SU-DHL-6 (cell line): ENCODE data around the gene HS6ST1.

Experiments
- H2AFZ ChIP-seq: fragments of 200-600 bp; sonication (generic); 2 replicates; pipeline ENCODE4 v1.6.1; 2014; ENCODE audit warnings: low read depth, mild to moderate bottlenecking, moderate library complexity, mixed read lengths, antibody characterized with exemption, low read length; ENCODE audit not compliant: severe bottlenecking
- H3F3A ChIP-seq: fragments of 200-600 bp; shearing (Covaris generic); 2 replicates; pipeline ENCODE4 v1.6.0; 2016; ENCODE audit warnings: antibody characterized with exemption, mild to moderate bottlenecking; ENCODE audit not compliant: insufficient read depth
- H3K27ac ChIP-seq: fragments of 200-600 bp; sonication (generic); 2 replicates; pipeline ENCODE4 v1.5.1; 2016; ENCODE audit warnings: low read depth, mild to moderate bottlenecking, low read length, moderate library complexity, mixed read lengths
- H3K27me3 ChIP-seq: fragments of 200-600 bp; sonication (generic), shearing (Covaris generic); 2 replicates; pipeline ENCODE4 v1.6.0; 2014; ENCODE audit warnings: mild to moderate bottlenecking, low read length
- H3K36me3 ChIP-seq: fragments of 200-600 bp; sonication (generic); 2 replicates; pipeline ENCODE4 v1.6.1; 2014; ENCODE audit warnings: mild to moderate bottlenecking, low read length, mixed read lengths
- H3K4me2 ChIP-seq: fragments of 300-600, 200-600 bp; shearing (Covaris generic), sonication (generic); 2 replicates; pipeline ENCODE4 v1.6.0; 2014; ENCODE audit warnings: low read length, low read depth, mild to moderate bottlenecking; ENCODE audit not compliant: poor library complexity, severe bottlenecking
- H3K4me3 ChIP-seq: fragments of 200-600 bp; sonication (generic); 2 replicates; pipeline ENCODE4 v1.5.1; 2014; ENCODE audit warnings: antibody characterized with exemption, low read length, mild to moderate bottlenecking, mixed read lengths; ENCODE audit not compliant: insufficient read depth, poor library complexity, severe bottlenecking
- H3K79me2 ChIP-seq: fragments of 200-600 bp; sonication (generic); 2 replicates; pipeline ENCODE4 v1.6.1; 2014; ENCODE audit warnings: mild to moderate bottlenecking, low read length, moderate library complexity; ENCODE audit not compliant: insufficient read depth
- H3K9ac ChIP-seq: fragments of 200-600 bp; sonication (generic); 2 replicates; pipeline ENCODE4 v1.7.0; 2014; ENCODE audit warnings: mild to moderate bottlenecking, low read length
- H3K9me2 ChIP-seq: fragments of 200-600 bp; sonication (generic); replicated peaks from 2 replicates; pipeline ENCODE4 v1.6.1; 2014; ENCODE audit warnings: low read length; ENCODE audit not compliant: insufficient read depth
- H3K9me3 ChIP-seq: fragments of 200-600 bp; sonication (generic); 2 replicates; pipeline ENCODE4 v1.6.1; 2014; ENCODE audit warnings: low read length, mixed read lengths; ENCODE audit not compliant: insufficient read depth
- H4K20me1 ChIP-seq: fragments of 200-600 bp; sonication (generic); 2 replicates; pipeline ENCODE4 v1.6.1; 2014; ENCODE audit warnings: low read depth, mild to moderate bottlenecking, antibody characterized with exemption, low read length, moderate library complexity, mixed read lengths
- CTCF ChIP-seq: fragments of 200-600 bp; sonication (generic); IDR thresholded peaks from one replicate; pipeline ENCODE4 v1.5.1; 2017; ENCODE audit warnings: antibody characterized with exemption, mild to moderate bottlenecking, low read length, moderate library complexity; ENCODE audit not compliant: insufficient read depth, poor library complexity, severe bottlenecking
- EZH2phosphoT487 ChIP-seq: fragments of 200-600 bp; sonication (generic), shearing (Covaris generic); conservative IDR thresholded peaks from 2 replicates; pipeline ENCODE4 v1.6.1; 2018; ENCODE audit warnings: mild to moderate bottlenecking, antibody characterized with exemption, low read length, moderate library complexity, mixed read lengths

Gene HS6ST1

GRCh38 chr2:128329607-128330006, 10.9 kb upstream of the HS6ST1 start:
- H3K27me3 ChIP-seq: no peaks in the 10 kb centered on the region
- H3K9me3 ChIP-seq: peaks cover 11% of the 10 kb centered on the region; the same call in 1 of the 2 replicates
- H3K36me3 ChIP-seq: no peaks in the 10 kb centered on the region
- no peaks in the 10 kb centered on the region for H3F3A ChIP-seq
- no peak overlapping the region for H3K4me2 ChIP-seq
- no peaks in the 10 kb centered on the region for H3K79me2 ChIP-seq
- no peak overlapping the region for H2AFZ ChIP-seq
- TF ChIP-seq CTCF (no peak), EZH2phosphoT487 (no peak)
- no peaks in the 10 kb centered on the region for H4K20me1 ChIP-seq
- H3K4me3 ChIP-seq: no peak overlapping the region
- no peak overlapping the region for H3K9ac ChIP-seq
- H3K27ac ChIP-seq: no peak overlapping the region
- no peaks in the 10 kb centered on the region for H3K9me2 ChIP-seq

GRCh38 chr2:128327180-128327964, 8.7 kb upstream of the HS6ST1 start:
- H3K4me3 ChIP-seq: no peak overlapping the region
- H3K79me2 ChIP-seq: no peaks in the 10 kb centered on the region
- H3K36me3 ChIP-seq: no peaks in the 10 kb centered on the region
- H3K27me3 ChIP-seq: no peaks in the 10 kb centered on the region
- no peak overlapping the region for H2AFZ ChIP-seq
- H3F3A ChIP-seq: no peaks in the 10 kb centered on the region
- H3K9me3 ChIP-seq: peaks cover 10% of the 10 kb centered on the region; the same call in 1 of the 2 replicates
- H4K20me1 ChIP-seq: no peaks in the 10 kb centered on the region
- H3K9me2 ChIP-seq: no peaks in the 10 kb centered on the region
- TF ChIP-seq EZH2phosphoT487: no peak
- no peak for TF ChIP-seq CTCF
- H3K4me2 ChIP-seq: no peak overlapping the region
- H3K9ac ChIP-seq: no peak overlapping the region
- H3K27ac ChIP-seq: no peak overlapping the region

GRCh38 chr2:128326346-128326745, 7.7 kb upstream of the HS6ST1 start:
- Histone ChIP-seq H3K79me2 (no peaks in the 10 kb centered on the region), H3K4me3 (no peak overlapping the region), H3K27me3 (no peaks in the 10 kb centered on the region), H3K27ac (no peak overlapping the region), H3K9me2 (no peaks in the 10 kb centered on the region), H3K9ac (no peak overlapping the region), H2AFZ (no peak overlapping the region), H3F3A (no peaks in the 10 kb centered on the region), H3K9me3 (0 out of 2 replicates have a peak, but pooled peaks cover under 1% of the 10 kb centered on the region), H3K36me3 (no peaks in the 10 kb centered on the region), H3K4me2 (no peak overlapping the region), H4K20me1 (no peaks in the 10 kb centered on the region)
- TF ChIP-seq CTCF (no peak), EZH2phosphoT487 (no peak)
